ENCODE measurements around the gene KISS1R.
A peak's percentile ranks its signal among the peaks of the same experiment; 100 is the strongest.

KISS1R gene

DNA sequence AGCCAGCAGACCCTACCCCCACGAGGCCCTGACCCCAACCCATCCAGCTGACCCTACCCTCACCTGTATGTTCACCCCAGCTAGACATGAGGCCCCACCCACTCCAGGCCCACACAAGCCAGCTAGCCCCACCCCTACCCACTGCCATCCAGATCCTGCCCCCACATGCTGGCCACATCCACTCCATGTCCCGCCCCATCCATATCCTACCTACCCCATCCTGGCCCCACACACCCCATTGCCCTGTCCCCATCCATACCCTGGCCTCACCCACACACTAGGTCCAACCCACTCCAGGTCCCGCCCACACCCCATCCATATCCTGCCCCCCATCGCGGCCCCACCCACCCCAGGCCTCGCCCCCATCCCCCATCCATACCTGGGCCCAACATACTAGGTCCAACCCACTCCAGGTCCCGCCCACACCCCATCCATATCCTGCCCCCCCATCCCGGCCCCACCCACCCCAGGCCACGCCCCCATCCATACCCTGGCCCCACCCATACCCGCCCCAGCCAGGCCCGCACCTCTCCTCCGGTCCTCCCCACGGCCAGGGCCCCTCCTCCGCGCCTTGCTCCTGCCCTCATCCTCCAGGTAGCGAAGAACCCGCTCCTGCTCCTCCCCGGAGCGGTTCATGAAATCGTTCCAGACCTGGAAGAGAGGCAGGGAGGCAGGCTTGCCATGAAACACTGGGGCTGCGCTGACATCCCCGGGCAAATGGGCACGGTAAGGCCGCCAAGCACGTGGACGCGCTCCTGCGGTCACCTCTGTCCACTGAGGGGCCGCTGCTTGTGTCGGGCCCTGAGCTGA is 16.6 kb upstream of the KISS1R start:
- DNase-seq: peak; percentile 45

DNA sequence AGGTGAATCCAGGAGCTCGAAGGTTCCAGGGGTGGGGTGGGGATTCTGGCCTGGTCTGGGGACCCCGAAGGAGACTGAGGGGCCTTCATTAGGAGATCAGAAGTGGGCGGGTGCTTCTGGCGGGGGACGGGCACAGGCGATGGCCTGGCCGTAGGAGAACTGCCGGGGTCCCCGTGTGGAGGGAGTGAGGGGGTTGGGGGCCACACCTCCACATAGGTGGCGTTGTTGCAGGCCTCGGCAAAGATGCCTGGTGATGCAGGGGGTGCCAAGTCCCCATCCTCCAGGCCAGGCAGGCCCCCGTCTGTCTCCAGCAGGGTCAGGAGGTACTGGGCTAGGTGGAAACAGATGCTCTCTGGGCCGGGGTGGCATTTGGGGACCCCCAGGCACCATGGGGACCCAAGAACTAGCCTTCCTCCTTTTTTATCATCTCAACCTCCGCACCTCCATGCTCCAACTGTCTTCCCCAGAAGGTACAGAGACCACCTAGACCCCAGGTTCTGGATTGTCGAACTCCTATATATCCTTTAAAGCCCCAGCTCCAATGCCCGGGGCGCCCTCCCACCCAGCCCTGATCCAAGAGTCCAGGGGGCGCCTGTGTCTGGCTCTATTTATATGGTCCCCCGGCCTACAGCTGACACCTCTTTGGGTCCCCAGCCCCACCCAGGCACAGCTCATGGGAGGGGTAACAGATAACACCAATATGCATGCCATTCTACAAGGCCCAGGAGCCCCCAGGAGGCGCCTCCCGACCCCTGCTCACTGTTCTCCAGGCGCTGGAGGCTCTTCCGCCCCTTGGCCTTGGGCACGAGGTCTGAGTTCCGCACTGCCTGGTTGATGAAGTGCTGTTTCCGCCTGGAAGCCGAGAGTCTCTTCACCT is 15.7 kb upstream of the KISS1R start:
- DNase-seq: no peak

DNA sequence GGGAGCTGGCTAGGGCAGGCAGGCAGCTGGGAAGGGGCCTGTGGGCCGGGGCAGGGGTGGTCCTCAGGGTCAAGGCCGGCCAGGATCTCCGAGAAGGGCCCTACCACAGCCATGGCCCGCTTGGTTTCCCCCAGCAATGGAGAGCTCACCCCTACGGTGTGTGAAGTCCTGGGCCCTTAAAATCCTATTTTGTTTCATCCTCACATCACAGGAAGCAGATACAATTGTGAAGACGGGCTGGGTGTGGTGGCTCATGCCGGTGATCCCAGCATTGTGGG is 15.1 kb upstream of the KISS1R start:
- no peak for DNase-seq

DNA sequence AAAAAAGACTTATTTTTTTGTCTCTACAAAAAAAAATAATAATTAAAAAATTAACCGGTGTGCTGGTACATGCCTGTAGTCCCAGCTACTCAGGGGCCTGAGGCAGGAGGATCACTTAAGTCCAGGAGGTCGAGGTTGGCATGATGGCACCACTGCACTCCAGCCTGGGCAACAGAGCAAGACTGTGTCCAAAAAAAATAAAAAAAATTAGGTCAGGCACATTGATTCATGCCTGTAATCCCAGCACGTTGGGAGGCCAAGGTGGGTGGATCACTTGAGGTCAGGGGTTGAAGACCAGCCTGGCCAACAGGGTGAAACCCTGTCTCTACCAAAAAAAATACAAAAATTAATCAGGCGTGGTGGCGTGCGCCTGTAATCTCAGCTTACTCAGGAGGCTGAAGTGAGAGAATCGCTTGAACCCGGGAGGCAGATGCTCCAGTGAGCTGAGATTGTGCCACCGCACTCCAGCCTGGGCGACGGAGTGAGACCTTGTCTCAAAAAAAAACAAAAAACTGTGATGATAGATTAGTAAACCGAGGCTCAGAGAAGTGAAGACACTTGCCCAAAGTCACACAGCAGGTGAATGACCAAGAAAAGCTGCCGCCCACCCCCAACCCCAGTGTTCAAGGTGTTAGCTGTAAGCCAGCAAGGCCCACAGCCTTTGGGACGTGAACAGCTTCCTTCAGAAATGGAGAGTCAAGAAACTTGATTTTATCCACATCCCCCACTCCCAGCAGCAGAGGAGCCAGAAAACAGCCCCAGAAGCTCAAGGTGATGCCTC is 14.5 kb upstream of the KISS1R start:
- DNase-seq: no peak

DNA sequence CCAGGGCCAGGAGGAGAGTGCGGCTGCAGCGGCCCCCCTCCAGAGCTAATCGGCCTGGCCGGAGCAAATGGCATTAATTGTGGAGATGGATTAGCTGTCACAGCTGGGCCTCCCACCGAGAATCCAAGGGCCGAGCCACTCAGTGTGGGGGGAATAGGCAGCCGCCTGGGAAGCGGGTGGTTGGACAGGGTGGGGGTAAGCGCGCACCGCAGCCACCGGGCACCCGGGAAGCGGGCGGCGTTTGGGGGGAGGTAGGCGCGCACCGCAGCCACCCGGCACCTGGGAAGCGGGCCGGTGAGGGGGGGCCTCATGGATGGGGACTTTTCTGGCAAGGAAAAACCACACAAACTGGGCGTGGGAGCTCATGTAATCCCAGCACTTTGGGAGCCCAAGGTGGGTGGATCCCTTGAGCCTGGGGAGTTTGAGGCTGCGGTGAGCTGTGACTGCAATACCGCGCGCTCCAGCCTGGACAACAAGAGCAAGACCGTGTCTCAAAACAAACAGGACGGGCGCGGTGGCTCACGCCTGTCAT is 13.8 kb upstream of the KISS1R start:
- DNase-seq: no peak

DNA sequence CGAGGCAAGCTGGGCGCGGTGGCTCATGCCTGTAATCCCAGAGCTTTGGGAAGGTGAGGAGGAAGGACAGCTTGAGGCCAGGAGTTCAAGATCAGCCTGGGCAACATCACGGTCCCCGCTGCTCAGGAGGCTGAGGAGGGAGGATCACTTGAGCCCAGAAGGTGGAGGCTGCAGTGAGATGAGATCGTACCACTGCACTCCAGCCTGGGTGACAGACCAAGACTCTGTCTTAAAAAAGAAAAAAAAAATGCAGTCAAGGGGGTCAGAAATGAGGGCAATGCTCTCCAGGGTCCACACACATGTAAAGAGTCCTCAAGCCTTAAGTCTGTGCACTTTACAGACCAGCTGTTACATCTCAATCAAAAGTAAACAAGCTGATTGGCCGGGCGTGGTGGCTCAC is 12.6 kb upstream of the KISS1R start:
- no peak for DNase-seq

DNA sequence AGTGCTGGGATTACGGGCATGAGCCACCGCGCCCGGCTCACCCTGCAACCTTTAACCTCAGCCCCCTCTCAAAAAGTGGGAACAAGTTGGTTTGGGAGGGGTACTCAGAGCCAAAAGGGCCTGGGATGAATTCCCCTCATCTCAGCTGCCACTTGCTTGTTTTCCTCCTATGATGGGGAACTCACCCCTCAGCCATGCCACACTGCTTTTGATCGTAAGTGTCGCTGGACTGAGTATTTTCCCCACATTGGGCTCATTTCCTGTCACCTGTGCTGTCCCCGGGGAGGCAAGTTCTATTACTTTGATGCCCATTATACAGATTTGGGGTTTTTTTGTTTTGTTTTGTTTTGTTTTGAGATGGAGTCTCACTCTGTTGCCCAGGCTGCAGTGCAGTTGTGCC is 10.7 kb upstream of the KISS1R start:
- DNase-seq: no peak

DNA sequence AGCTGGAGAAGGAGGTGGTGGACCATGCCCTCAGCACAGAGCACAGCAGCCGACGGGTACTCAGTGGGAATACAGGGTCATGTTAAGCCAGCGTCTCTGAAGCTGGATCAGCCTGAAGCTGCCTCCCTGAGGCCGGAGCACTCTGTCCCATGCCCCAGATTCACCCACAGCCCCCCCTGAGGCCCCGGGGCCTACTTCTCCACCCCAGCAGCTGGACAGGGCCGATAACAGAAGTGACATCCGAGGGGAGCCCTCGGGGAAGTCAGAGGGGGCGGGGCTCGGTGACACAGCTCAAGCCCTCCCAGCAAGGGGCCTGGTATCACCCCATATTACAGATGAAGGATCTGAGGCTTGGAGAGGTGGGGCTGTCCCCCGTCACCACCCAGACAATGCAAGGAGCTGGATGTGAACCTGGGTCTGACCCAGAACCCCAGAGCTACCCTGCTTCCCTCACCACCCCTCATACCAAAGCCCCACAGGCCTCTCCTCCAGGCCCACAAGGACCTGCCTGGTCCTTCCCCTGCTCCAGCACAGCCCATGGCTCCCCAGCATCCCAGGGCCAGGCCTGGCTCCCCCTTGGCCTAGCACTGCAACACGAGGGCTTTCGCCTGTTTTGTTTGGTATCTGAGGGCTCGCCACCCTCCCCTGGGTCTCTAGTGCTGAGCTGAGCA is 9.8 kb upstream of the KISS1R start:
- no peak for DNase-seq

DNA sequence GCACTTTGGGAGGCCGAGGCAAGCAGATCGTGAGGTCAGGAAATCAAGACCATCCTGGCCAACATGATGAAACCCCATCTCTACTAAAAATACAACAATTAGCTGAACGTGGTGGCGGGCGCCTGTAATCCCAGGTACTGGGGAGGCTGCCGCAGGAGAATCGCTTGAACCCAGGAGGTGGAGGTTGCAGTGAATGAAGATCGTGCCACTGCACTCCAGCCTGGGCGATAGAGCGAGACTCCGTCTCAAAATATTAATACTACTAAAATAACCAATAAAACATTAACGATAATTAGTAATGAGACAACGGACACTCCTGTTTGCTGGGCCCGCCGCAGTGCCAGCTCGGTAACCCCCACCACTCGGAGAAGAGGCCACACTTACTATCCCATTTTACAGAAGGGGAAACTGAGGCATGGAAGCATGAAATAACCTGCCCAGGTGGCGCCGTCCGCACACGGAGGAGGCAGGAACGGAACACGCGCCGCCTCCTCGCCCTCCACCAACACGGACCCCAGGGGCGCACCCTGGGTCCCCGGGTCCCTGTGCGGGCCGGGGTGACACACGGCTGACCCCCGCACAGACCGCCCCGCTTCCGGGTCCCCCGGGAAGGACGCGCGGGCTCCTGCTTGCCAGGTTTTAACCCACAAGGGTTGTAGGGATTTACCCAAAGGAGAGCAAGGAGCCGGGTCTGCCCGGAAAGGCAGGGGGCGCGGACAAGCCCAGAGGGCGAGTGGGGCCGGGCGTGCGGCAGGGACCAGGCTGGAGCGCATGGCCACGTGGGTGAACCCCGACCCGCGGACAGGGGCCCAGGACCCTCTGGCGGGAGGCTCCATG is 5.7 kb upstream of the KISS1R start:
- DNase-seq: no peak

DNA sequence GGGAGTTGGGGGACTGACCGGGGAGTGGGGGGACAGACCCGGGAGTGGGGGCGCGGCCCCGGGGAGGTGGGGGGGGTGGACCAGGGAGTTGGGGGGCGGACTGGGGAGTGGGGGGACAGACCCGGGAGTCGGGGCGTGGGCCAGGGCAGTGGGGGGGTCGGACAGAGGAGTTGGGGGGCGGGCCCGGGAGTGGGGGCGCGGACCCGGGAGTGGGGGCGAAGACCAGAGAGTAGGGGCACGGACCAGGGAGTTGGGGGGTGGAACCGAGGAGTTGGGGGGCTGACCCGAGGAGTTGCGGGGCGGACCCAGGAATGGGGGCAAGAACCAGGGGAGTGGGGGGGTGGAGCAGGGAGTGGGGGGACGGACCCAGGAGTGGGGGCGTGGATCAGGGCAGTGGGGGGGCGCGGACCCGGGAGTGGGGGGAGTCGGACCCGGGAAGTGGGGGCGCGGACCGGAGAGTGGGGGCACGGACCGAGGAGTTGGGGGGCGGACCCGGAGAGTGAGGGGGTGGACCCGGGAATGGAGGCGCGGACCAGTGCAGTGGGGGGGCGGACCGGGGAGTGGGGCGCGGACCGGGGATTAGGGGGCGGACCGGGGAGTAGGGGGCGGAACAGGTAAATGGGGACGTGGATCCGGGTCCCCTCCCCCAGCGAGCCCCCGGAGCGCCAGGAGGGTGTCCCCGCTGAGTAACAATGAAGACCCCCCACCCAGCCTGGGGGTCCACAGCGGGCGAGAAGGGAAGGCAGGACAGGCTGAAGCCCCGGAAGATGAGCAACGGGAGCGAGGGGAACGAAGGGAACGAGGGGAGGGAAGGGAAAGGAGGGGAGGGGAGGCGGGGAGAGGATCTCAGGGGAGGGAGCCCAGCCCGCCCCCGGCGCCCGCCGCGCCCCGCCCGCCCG is 4.7 kb upstream of the KISS1R start:
- DNase-seq: no peak

DNA sequence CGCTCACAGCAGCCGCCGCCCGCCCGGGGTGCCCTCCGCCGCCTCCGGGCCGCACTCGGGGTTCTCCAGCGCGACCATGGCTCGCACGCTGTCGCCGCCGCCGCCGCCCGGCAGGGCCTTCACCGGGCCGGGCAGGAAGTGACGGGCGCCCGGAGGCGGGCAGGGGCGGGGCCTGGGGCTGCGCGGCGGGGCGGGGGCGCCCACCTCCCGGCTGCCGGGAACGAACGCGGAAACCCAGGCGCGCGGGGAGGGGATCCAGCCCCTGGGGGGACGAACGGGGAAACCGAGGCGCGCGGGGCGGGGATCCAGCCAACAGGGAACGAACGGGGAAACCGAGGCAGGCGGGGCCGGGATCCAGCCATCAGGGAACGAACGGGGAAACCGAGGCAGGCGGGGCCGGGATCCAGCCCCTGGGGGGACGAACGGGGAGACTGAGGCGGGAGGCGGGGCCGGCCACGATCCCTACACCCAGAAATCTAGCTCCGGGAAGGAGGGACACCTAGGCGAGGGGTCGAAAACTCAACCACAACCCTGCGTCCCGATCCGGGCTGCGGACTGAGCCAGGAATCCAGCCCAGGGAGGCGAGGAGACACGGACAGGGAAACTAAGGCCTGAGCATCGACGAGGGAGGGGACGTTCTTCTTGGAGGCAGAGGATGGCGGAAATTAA is 3.9 kb upstream of the KISS1R start, which contains the start of gene R3HDM4:
Gene R3HDM4, minus strand, starts transcription at position 140 of the 669 bp plus-strand sequence. Its CDS starts 62 bp downstream, at position 78.
- DNase-seq: peak; percentile 85

DNA sequence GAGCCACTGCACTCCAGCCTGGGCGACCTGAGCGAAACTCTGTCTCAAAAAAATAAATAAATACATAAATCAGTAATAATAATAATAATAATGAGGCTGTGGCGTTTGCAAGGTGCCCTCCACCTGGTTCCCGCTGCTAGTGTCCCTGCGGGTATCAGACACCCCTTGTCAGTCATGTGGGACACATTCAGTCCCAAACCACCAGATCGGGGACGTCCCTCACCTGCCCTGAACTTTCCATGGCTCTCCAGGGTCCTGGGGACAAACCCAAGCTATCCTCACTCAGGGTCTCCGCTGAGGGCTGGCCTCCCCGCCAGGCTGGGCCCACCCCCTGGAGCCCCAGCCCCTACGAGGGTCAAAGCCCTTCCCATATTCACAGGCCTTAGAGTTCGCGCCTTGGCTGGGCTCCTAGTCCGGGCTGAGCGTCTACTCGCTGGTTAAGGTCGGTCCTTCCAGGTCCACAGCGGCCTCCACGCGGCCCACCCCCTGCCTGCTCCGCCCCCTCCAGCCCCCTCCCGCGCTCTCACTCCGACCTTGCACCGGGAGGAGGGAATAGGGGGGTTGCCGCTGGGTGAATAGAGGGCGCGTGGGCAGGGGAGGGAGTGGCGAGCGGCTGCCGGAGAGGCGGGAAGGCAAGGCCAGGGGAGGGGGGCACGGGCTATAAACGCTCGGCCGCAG is 349 bp upstream of the KISS1R start:
- no peak for DNase-seq

DNA sequence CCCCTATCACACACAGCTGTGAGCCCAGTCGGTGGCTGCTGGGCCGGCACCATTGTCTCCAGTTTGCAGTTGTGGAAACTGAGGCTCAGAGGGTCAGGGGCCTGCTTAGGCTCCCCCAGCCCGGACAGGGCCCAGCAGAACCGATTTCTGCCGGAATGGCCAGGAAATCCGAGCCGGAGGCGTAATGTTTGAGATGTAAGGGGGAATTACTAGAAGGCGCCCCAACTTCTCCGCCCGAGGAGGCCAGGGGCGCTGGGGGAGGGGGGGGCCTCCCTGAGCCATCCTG is 962 bp downstream of the KISS1R start:
- DNase-seq: no peak

DNA sequence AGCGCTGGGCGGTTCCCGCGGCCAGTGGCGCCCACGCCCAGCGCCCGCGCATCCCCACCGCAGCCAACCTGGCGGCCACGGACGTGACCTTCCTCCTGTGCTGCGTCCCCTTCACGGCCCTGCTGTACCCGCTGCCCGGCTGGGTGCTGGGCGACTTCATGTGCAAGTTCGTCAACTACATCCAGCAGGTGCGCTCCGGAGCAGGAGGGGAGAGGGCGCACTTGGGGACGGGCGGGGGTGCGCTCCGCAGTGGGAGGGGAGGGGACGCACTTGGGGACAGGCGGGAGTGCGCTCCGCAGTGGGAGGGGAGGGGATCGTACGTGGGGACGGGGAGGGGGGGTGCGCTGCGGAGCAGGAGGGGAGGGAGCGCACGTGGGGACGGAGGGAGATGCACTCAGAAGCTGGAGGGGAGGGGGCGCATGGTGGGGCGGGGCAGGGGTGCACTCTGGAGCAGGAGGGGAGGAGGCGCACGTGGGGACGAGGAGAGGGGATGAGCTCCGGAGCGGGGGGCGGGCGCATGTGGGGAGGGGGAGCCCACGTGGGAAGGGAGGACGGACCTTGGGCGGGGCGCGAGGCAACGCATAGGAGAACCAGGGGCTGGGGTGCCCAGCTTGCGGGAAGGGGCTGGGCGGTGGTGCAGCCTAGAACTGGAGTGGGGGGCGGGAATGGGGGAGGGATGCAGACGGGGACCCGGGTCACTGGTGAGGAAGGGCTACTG is 1.5 kb downstream of the KISS1R start:
- peak; percentile 66 for DNase-seq

DNA sequence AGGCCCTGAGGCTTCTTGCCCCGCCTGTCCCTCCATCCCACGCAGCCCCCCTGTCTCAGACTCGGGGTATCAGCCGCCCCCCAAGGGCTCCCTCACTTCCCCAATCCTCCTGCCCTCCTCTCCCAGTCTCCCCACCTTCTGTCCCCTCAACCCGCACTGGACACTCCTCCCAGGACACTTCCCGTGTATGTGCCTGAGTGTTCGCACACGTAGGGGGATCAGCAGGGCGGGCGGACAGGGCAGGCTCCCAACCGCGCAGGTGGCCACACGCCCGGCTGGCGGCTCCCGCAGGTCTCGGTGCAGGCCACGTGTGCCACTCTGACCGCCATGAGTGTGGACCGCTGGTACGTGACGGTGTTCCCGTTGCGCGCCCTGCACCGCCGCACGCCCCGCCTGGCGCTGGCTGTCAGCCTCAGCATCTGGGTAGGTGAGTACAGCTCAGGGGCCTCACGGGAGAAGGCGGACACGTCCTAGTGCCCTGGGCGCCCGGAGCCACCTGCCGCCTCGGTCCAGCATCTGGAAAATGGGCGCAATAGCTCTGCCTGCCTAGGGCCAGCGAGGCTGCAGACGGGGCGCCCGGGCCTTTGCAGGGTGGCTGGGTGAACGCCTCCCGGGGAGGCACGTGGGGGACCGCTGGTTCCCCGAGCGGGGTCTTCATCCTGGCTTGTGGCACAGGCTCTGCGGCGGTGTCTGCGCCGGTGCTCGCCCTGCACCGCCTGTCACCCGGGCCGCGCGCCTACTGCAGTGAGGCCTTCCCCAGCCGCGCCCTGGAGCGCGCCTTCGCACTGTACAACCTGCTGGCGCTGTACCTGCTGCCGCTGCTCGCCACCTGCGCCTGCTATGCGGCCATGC is 2.3 kb downstream of the KISS1R start:
- DNase-seq: peak; percentile 42

DNA sequence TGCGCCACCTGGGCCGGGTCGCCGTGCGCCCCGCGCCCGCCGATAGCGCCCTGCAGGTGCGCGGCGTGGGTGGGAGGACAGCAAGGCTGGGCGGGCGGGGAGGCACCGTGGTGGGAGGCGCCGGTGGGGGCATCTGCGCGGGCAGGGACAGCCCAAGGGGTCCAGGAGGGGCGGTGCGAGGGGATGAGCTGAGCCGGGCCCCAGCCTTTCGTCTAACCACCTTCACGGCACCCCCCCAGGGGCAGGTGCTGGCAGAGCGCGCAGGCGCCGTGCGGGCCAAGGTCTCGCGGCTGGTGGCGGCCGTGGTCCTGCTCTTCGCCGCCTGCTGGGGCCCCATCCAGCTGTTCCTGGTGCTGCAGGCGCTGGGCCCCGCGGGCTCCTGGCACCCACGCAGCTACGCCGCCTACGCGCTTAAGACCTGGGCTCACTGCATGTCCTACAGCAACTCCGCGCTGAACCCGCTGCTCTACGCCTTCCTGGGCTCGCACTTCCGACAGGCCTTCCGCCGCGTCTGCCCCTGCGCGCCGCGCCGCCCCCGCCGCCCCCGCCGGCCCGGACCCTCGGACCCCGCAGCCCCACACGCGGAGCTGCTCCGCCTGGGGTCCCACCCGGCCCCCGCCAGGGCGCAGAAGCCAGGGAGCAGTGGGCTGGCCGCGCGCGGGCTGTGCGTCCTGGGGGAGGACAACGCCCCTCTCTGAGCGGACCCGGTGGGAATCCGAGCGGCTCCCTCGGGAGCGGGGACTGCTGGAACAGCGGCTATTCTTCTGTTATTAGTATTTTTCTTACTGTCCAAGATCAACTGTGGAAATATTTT is 3.1 kb downstream of the KISS1R start:
- DNase-seq: peak; percentile 72

DNA sequence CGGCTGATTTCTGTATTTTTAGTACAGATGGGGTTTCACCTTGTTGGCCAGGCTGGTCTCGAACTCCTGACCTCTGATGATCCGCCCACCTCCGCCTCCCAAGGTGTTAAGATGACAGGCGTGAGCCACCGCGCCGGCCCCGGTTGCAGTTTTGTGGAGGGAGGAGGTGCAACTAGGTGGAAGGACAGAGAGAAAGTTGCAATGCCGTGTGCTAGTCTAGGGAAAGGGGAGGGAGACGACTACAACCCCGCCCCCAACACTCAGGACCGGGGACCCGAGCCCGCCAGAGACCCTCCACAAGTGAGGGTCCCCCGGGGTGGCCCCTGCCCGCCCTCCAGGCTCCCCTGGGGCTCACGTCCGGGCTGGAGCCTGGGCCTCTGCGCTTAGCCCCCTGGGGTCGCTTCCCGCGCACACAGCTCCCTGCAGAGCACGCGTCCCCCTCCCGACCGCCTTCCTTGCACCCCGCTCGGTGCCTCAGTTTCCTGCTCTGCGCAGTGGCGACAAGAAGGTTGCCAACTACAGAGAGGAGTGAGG is 7.5 kb downstream of the KISS1R start:
- peak; percentile 52 for DNase-seq
